HEK293 (cell line): ENCODE results near the gene SELENOW.

Experiments
- ZNF561 ChIP-seq: fragments of 450-650 bp; IDR thresholded peaks from 2 replicates; pipeline ENCODE4 v1.5.1; 2018; ENCODE audit warnings: missing biosample characterization, missing genetic modification characterization, borderline replicate concordance
- ZNF707 ChIP-seq: fragments of 450-650 bp; formaldehyde crosslinking; IDR thresholded peaks from 2 replicates; pipeline ENCODE4 v1.5.1; 2016; ENCODE audit warnings: missing biosample characterization, missing genetic modification characterization

GRCh38 chr19:47742634-47743033 lies 35.9 kb upstream of the SELENOW start:
- TF ChIP-seq ZNF707 (tag by site-specific recombination): no peak
- no peak for TF ChIP-seq ZNF561 (tag by site-specific recombination)
